ENCODE measurements around the gene AJAP1.

DNA sequence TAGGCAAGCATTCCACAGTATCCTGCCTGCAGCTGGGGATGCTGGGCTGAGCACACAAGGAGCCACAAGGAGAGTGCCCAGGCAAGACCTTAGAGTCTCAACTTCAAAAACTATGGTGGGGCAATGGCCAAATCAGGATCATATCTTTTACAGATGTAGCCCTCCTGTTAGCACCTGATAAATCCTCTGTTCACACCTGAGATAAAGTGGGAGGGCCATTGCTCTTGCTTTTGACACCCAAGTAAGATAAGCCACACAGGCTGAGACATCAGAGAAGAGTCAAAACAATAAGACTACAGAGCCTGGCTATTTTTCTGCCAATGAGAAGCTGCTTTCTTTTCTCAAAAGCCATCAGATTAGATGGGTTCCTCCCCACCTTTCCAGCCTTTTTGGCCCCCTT is 148.9 kb downstream of the AJAP1 start:
- TF ChIP-seq POLR2A (IDR thresholded peaks at IDR 0.05; ENCODE audit: low read length) (no peak), GATA1 (IDR thresholded peaks at IDR 0.05; ENCODE audit: low read depth, low read length) (no peak)
